DOHH2 (cell line): ENCODE measurements around the gene COL27A1.
A peak's percentile ranks its signal among the peaks of the same experiment; 100 is the strongest.

Experiments used
- H3F3A ChIP-seq: fragments of 200-600 bp; sonication (generic), shearing (Covaris generic); 2 replicates; pipeline ENCODE4 v1.6.0; 2016; ENCODE audit warnings: antibody characterized with exemption, mild to moderate bottlenecking; ENCODE audit not compliant: control insufficient read depth, insufficient read depth
- H3K27ac ChIP-seq: fragments of 200-600 bp; sonication (generic); 2 replicates; pipeline ENCODE4 v1.5.1; 2014; ENCODE audit warnings: low read depth, mild to moderate bottlenecking, low read length, moderate library complexity
- H3K27me3 ChIP-seq: fragments of 200-600 bp; sonication (generic); 2 replicates; pipeline ENCODE4 v1.6.1; 2014; ENCODE audit warnings: mild to moderate bottlenecking, low read length, mixed read lengths; ENCODE audit not compliant: control insufficient read depth
- H3K36me3 ChIP-seq: fragments of 200-600 bp; sonication (generic); 2 replicates; pipeline ENCODE4 v1.6.1; 2014; ENCODE audit warnings: mild to moderate bottlenecking, low read length, moderate library complexity, mixed read lengths; ENCODE audit not compliant: control insufficient read depth
- H3K4me1 ChIP-seq: fragments of 200-600 bp; sonication (generic); 2 replicates; pipeline ENCODE4 v1.6.1; 2014; ENCODE audit warnings: mild to moderate bottlenecking, low read length, mixed read lengths; ENCODE audit not compliant: control insufficient read depth
- H3K4me2 ChIP-seq: fragments of 200-600 bp; sonication (generic); 2 replicates; pipeline ENCODE4 v1.6.0; 2014; ENCODE audit warnings: mild to moderate bottlenecking, low read length, moderate library complexity
- H3K4me3 ChIP-seq: fragments of 200-600 bp; sonication (generic); 2 replicates; pipeline ENCODE4 v1.5.1; 2014; ENCODE audit warnings: mild to moderate bottlenecking, low read length, mixed read lengths
- H3K79me2 ChIP-seq: fragments of 200-600 bp; sonication (generic); 2 replicates; pipeline ENCODE4 v1.6.1; 2014; ENCODE audit warnings: mild to moderate bottlenecking, low read length, mixed read lengths; ENCODE audit not compliant: control insufficient read depth
- H3K9me2 ChIP-seq: fragments of 200-600 bp; sonication (generic); replicated peaks from 2 replicates; pipeline ENCODE4 v1.6.1; 2014; ENCODE audit warnings: mild to moderate bottlenecking, low read length, mixed read lengths; ENCODE audit not compliant: control insufficient read depth
- H3K9me3 ChIP-seq: fragments of 200-600 bp; sonication (generic); 2 replicates; pipeline ENCODE4 v1.6.1; 2014; ENCODE audit warnings: antibody characterized with exemption, low read length, mixed read lengths; ENCODE audit not compliant: control insufficient read depth, insufficient read depth
- H4K20me1 ChIP-seq: fragments of 200-600 bp; sonication (generic); 2 replicates; pipeline ENCODE4 v1.6.0; 2014; ENCODE audit warnings: low read depth, mild to moderate bottlenecking, antibody characterized with exemption, low read length, moderate library complexity; ENCODE audit not compliant: control insufficient read depth, insufficient read depth
- CTCF ChIP-seq: fragments of 200-600 bp; sonication (generic); IDR thresholded peaks from one replicate; pipeline ENCODE4 v1.5.1; 2014; ENCODE audit warnings: antibody characterized with exemption, mild to moderate bottlenecking, low read depth, low read length; ENCODE audit not compliant: poor library complexity, severe bottlenecking
- EZH2phosphoT487 ChIP-seq: fragments of 200-600 bp; sonication (generic); IDR thresholded peaks from 2 replicates; pipeline ENCODE4 v1.6.1; 2017; ENCODE audit warnings: borderline replicate concordance, mild to moderate bottlenecking, antibody characterized with exemption, low read length, moderate library complexity, mixed read lengths

COL27A1 gene

GRCh38 chr9:114154600-114155102 is 686 bp upstream of the COL27A1 start:
- H3K27me3 ChIP-seq = peaks cover 8% of the 10 kb centered on the region
- H4K20me1 ChIP-seq = no peaks in the 10 kb centered on the region
- no peak for TF ChIP-seq EZH2phosphoT487
- TF ChIP-seq CTCF = no peak
- no peaks in the 10 kb centered on the region for H3K9me2 ChIP-seq
- H3K4me1 ChIP-seq = no peaks in the 10 kb centered on the region
- H3K79me2 ChIP-seq = peaks cover 29% of the 10 kb centered on the region
- no peak overlapping the region for H3K4me3 ChIP-seq
- no peak overlapping the region; the same call in 1 of the 2 replicates for H3K4me2 ChIP-seq
- H3F3A ChIP-seq = no peaks in the 10 kb centered on the region
- H3K27ac ChIP-seq = no peak overlapping the region
- no peaks in the 10 kb centered on the region for H3K9me3 ChIP-seq
- H3K36me3 ChIP-seq = no peaks in the 10 kb centered on the region

- H3K4me2 ChIP-seq = peak overlapping the region; percentile 66
- H4K20me1 ChIP-seq = no peaks in the 10 kb centered on the region
- H3F3A ChIP-seq = no peaks in the 10 kb centered on the region
- H3K36me3 ChIP-seq = no peaks in the 10 kb centered on the region
- peaks cover 32% of the 10 kb centered on the region for H3K79me2 ChIP-seq
- H3K4me3 ChIP-seq = peak overlapping the region; percentile 77
- H3K9me3 ChIP-seq = no peaks in the 10 kb centered on the region
- no peak overlapping the region for H3K27ac ChIP-seq
- peaks cover 8% of the 10 kb centered on the region for H3K27me3 ChIP-seq
- TF ChIP-seq EZH2phosphoT487 (no peak), CTCF (no peak)
- H3K9me2 ChIP-seq = no peaks in the 10 kb centered on the region
- no peaks in the 10 kb centered on the region for H3K4me1 ChIP-seq
Observed at GRCh38 chr9:114155995-114156656, 789 bp downstream of the COL27A1 start.

GRCh38 chr9:114156657-114157421 is 1.5 kb downstream of the COL27A1 start:
- Histone ChIP-seq H4K20me1 (no peaks in the 10 kb centered on the region), H3K9me2 (no peaks in the 10 kb centered on the region), H3K27ac (no peak overlapping the region), H3K27me3 (peaks cover 5% of the 10 kb centered on the region), H3K4me2 (peak overlapping the region; percentile 66), H3K79me2 (peaks cover 36% of the 10 kb centered on the region), H3K9me3 (no peaks in the 10 kb centered on the region), H3K4me1 (no peaks in the 10 kb centered on the region), H3K4me3 (peak overlapping the region; percentile 77), H3K36me3 (no peaks in the 10 kb centered on the region), H3F3A (no peaks in the 10 kb centered on the region)
- TF ChIP-seq EZH2phosphoT487 (no peak), CTCF (no peak)
